H1 (cell line): ENCODE results near the gene SLC8A1. TPM values are rescaled to one million over a fixed set of nuclear protein-coding genes. Genes with fewer than 3 reads are reported as not detected.

Experiments
- CTCF ChIA-PET: fragments of 300-600 bp; sonication (Branson Sonifier 250); formaldehyde crosslinking; loops from one replicate; lab custom pipeline; 2021; ENCODE audit not compliant: partially characterized antibody; lab: Charles Lee
- POLR2A ChIA-PET: fragments of 300-600 bp; sonication (Branson Sonifier 250); formaldehyde crosslinking; loops from one replicate; lab custom pipeline; 2021; ENCODE audit warnings: inconsistent platforms; ENCODE audit not compliant: partially characterized antibody; lab: Charles Lee
- DNase-seq, 2 experiments: peaks; one replicate each; pipeline versions ENCODE4 v3.0.0 to v3.0.0-alpha.2; 2010 to 2022; ENCODE audit warnings: low spot score in 2 of 2, low read depth in 1 of 2, mixed read lengths in 1 of 2
- FAIRE-seq: peaks from 2 replicates; lab custom pipeline; 2011; peaks lifted over from hg19 to GRCh38; lab: Jason Lieb, UNC
- H2AFZ ChIP-seq: 2 replicates; pipeline ENCODE4 v1.8.1; 2012; ENCODE audit warnings: low read length, inconsistent platforms
- H2AK5ac ChIP-seq: 2 replicates; pipeline ENCODE4 v1.6.1; 2013; ENCODE audit warnings: low read depth, low read length
- H2BK120ac ChIP-seq: replicated peaks from 2 replicates; pipeline ENCODE3; 2013; ENCODE audit warnings: low read depth, low read length, inconsistent platforms
- H2BK12ac ChIP-seq: 2 replicates; pipeline ENCODE4 v1.6.1; 2013; ENCODE audit warnings: low read depth, low read length
- H2BK15ac ChIP-seq: 2 replicates; pipeline ENCODE4 v1.6.1; 2013; ENCODE audit warnings: low read length
- H2BK20ac ChIP-seq: 2 replicates; pipeline ENCODE4 v1.6.1; 2013; ENCODE audit warnings: low read length
- H2BK5ac ChIP-seq: 2 replicates; pipeline ENCODE4 v1.6.1; 2013; ENCODE audit warnings: low read depth, low read length
- H3K14ac ChIP-seq: 2 replicates; pipeline ENCODE4 v1.6.1; 2013; ENCODE audit warnings: inconsistent platforms; ENCODE audit not compliant: insufficient read length
- H3K18ac ChIP-seq: 2 replicates; pipeline ENCODE4 v1.6.1; 2013; ENCODE audit warnings: low read length; ENCODE audit errors: extremely low read depth
- H3K23ac ChIP-seq: 2 replicates; pipeline ENCODE4 v1.6.1; 2013; ENCODE audit warnings: inconsistent platforms; ENCODE audit not compliant: insufficient read length
- H3K23me2 ChIP-seq: 2 replicates; pipeline ENCODE4 v1.6.1; 2013; ENCODE audit warnings: low read depth, low read length
- H3K27ac ChIP-seq: 2 replicates; pipeline ENCODE4 v1.6.1; 2011; ENCODE audit warnings: low read depth, low read length, inconsistent platforms
- H3K27me3 ChIP-seq, 4 experiments: replicated peaks in 1 of 4; 1 replicate in 1 of 4; 2 replicates in 3 of 4; pipeline versions ENCODE4 v1.6.1 to v1.8.1; 2011 to 2013; ENCODE audit warnings: low read length in 3 of 4, mild to moderate bottlenecking in 3 of 4, inconsistent platforms in 2 of 4, mixed read lengths in 2 of 4, moderate library complexity in 1 of 4; ENCODE audit not compliant: control insufficient read depth in 3 of 4, insufficient read depth in 3 of 4; ENCODE audit errors: extremely low read depth in 1 of 4
- H3K36me3 ChIP-seq, 4 experiments: 2 replicates each; pipeline versions ENCODE4 v1.6.1 to v1.8.1; 2011 to 2013; ENCODE audit warnings: mild to moderate bottlenecking in 4 of 4, low read length in 3 of 4, moderate library complexity in 2 of 4, control low read depth in 1 of 4, inconsistent platforms in 1 of 4; ENCODE audit not compliant: insufficient read depth in 4 of 4, control insufficient read depth in 2 of 4
- H3K4ac ChIP-seq: replicated peaks from 2 replicates; pipeline ENCODE3; 2013; ENCODE audit warnings: low read length, low read depth, mixed read lengths, inconsistent platforms; ENCODE audit not compliant: insufficient read length
- H3K4me1 ChIP-seq, 4 experiments: replicated peaks in 1 of 4; 1 replicate in 1 of 4; 2 replicates in 3 of 4; pipeline versions ENCODE4 v1.6.1 to v1.8.1; 2011 to 2013; ENCODE audit warnings: low read length in 3 of 4, inconsistent platforms in 2 of 4, mixed read lengths in 1 of 4; ENCODE audit not compliant: insufficient read depth in 4 of 4, control insufficient read depth in 3 of 4
- H3K4me2 ChIP-seq, 2 experiments: 2 replicates each; pipeline versions ENCODE4 v1.6.1 to v1.8.1; 2011 to 2013; ENCODE audit warnings: low read depth in 2 of 2, low read length in 2 of 2, control low read depth in 1 of 2, inconsistent platforms in 1 of 2, mild to moderate bottlenecking in 1 of 2; ENCODE audit not compliant: insufficient read depth in 1 of 2
- H3K4me3 ChIP-seq, 4 experiments: fragments of 200-600, 300-600 bp in 1 of 4; sonication (generic), shearing (Covaris generic), sonication (Bioruptor Twin) in 1 of 4; 2 replicates each; pipeline versions ENCODE4 v1.5.1 to v1.8.1; 2011 to 2016; ENCODE audit warnings: low read length in 4 of 4, low read depth in 3 of 4, control low read depth in 2 of 4, inconsistent platforms in 2 of 4, mild to moderate bottlenecking in 2 of 4, mixed read lengths in 1 of 4, moderate library complexity in 1 of 4; ENCODE audit not compliant: insufficient read depth in 2 of 4; ENCODE audit errors: extremely low read depth in 1 of 4
- H3K56ac ChIP-seq: replicated peaks from 2 replicates; pipeline ENCODE3; 2013; ENCODE audit warnings: low read depth, mild to moderate bottlenecking, mixed read lengths, low read length, inconsistent platforms; ENCODE audit not compliant: insufficient read length
- H3K79me1 ChIP-seq: 2 replicates; pipeline ENCODE4 v1.6.1; 2013; ENCODE audit warnings: low read depth, low read length, control low read depth
- H3K79me2 ChIP-seq, 2 experiments: 2 replicates each; pipeline versions ENCODE4 v1.6.1 to v1.8.1; 2012 to 2013; ENCODE audit warnings: low read length in 2 of 2, mild to moderate bottlenecking in 2 of 2, inconsistent platforms in 1 of 2; ENCODE audit not compliant: insufficient read depth in 2 of 2, control insufficient read depth in 1 of 2
- H3K9ac ChIP-seq, 4 experiments: replicated peaks in 1 of 4; 1 replicate in 1 of 4; 2 replicates in 3 of 4; pipeline versions ENCODE4 v1.6.1 to v1.8.1; 2011 to 2013; ENCODE audit warnings: low read depth in 3 of 4, low read length in 3 of 4, control low read depth in 2 of 4, mild to moderate bottlenecking in 2 of 4, moderate library complexity in 2 of 4, inconsistent platforms in 1 of 4; ENCODE audit errors: extremely low read depth in 1 of 4
- H3K9me3 ChIP-seq, 2 experiments: 2 replicates each; pipeline versions ENCODE4 v1.6.1 to v1.8.1; 2012 to 2013; ENCODE audit warnings: mild to moderate bottlenecking in 2 of 2, moderate library complexity in 2 of 2, control low read depth in 1 of 2, inconsistent platforms in 1 of 2, low read depth in 1 of 2, low read length in 1 of 2, mixed read lengths in 1 of 2; ENCODE audit not compliant: insufficient read depth in 2 of 2
- H4K20me1 ChIP-seq, 2 experiments: replicated peaks in 1 of 2; 2 replicates each; pipeline versions ENCODE3 to v1.8.1; 2011 to 2013; ENCODE audit warnings: inconsistent platforms in 2 of 2, low read length in 2 of 2, mild to moderate bottlenecking in 1 of 2; ENCODE audit not compliant: insufficient read depth in 2 of 2, control insufficient read depth in 1 of 2
- H4K5ac ChIP-seq: 2 replicates; pipeline ENCODE4 v1.6.1; 2013; ENCODE audit warnings: low read length, low read depth, mixed read lengths, inconsistent platforms; ENCODE audit not compliant: insufficient read length
- H4K8ac ChIP-seq: 2 replicates; pipeline ENCODE4 v1.8.0; 2013; ENCODE audit warnings: mild to moderate bottlenecking, moderate library complexity, low read length, inconsistent platforms; ENCODE audit not compliant: insufficient read depth; ENCODE audit errors: extremely low read depth
- H4K91ac ChIP-seq: replicated peaks from 2 replicates; pipeline ENCODE3; 2013; ENCODE audit warnings: low read length, mixed read lengths, inconsistent platforms; ENCODE audit not compliant: insufficient read length
- ASH2L ChIP-seq: fragments of 200-600, 300-600 bp; sonication (generic); IDR thresholded peaks from one replicate; pipeline ENCODE4 v1.7.1; 2017; ENCODE audit warnings: low read length
- BRCA1 ChIP-seq: IDR thresholded peaks from 2 replicates; pipeline ENCODE4 v1.6.1; 2012; ENCODE audit warnings: low read depth, low read length, improper control_type of control experiment
- CHD1 ChIP-seq: IDR thresholded peaks from 2 replicates; pipeline ENCODE4 v1.6.1; 2012; ENCODE audit warnings: low read depth, low read length, improper control_type of control experiment
- HDAC2 ChIP-seq, 2 experiments: fragments of 300-600 bp in 1 of 2; sonication (generic) in 1 of 2; IDR thresholded peaks; 2 replicates each; pipeline ENCODE4 v1.6.1; 2011 to 2012; ENCODE audit warnings: low read depth in 2 of 2, low read length in 2 of 2, mild to moderate bottlenecking in 2 of 2, moderate library complexity in 2 of 2, borderline replicate concordance in 1 of 2, inconsistent platforms in 1 of 2
- JUN ChIP-seq: IDR thresholded peaks from 2 replicates; pipeline ENCODE4 v1.6.1; 2011; ENCODE audit warnings: low read depth, mild to moderate bottlenecking, improper control_type of control experiment, low read length
- MAFK ChIP-seq: IDR thresholded peaks from 2 replicates; pipeline ENCODE4 v1.6.1; 2012; ENCODE audit warnings: low read depth, mild to moderate bottlenecking, improper control_type of control experiment, low read length
- PHF8 ChIP-seq: fragments of 200-600 bp; sonication (generic); conservative IDR thresholded peaks from 2 replicates; pipeline ENCODE4 v1.7.1; 2012; ENCODE audit warnings: low read depth, mild to moderate bottlenecking, inconsistent platforms, low read length, moderate library complexity
- POLR2AphosphoS5 ChIP-seq: IDR thresholded peaks from 2 replicates; pipeline ENCODE4 v1.6.1; 2011; ENCODE audit warnings: low read depth, low read length
- POU5F1 ChIP-seq: IDR thresholded peaks from 2 replicates; pipeline ENCODE4 v1.6.1; 2011; ENCODE audit warnings: low read depth, mild to moderate bottlenecking, low read length, moderate library complexity
- SIX5 ChIP-seq: IDR thresholded peaks from 2 replicates; pipeline ENCODE4 v1.6.1; 2011; ENCODE audit warnings: mild to moderate bottlenecking, low read depth, low read length
- SP1 ChIP-seq: IDR thresholded peaks from 2 replicates; pipeline ENCODE4 v1.6.1; 2011; ENCODE audit warnings: low read depth, low read length
- SP2 ChIP-seq: IDR thresholded peaks from 2 replicates; pipeline ENCODE4 v1.6.1; 2012; ENCODE audit warnings: mild to moderate bottlenecking, low read length, inconsistent platforms
- TAF1 ChIP-seq: IDR thresholded peaks from 2 replicates; pipeline ENCODE4 v1.6.1; 2011; ENCODE audit warnings: mild to moderate bottlenecking, low read depth, low read length
- USF2 ChIP-seq: IDR thresholded peaks from 2 replicates; pipeline ENCODE4 v1.6.1; 2011; ENCODE audit warnings: low read length, improper control_type of control experiment
- WGBS, 2 experiments: shearing (Covaris generic) in 1 of 2; methylation state at CpG; one replicate each; pipeline versions ENCODE4 v1.1.6 to v1.1.7; 2013 to 2015; ENCODE audit warnings: low lambda C conversion rate in 2 of 2, mixed read lengths in 2 of 2, inconsistent platforms in 1 of 2, low coverage in 1 of 2, missing lambda C conversion rate in 1 of 2; ENCODE audit not compliant: insufficient replicate concordance in 2 of 2, insufficient coverage in 1 of 2, insufficient read length in 1 of 2; ENCODE audit errors: extremely low coverage in 1 of 2, missing lambda C conversion rate in 1 of 2; 5-methylcytosine and 5-hydroxymethylcytosine counted together
- polyA plus RNA-seq, 7 experiments: library from polyadenylated mRNA; depleted of rRNA in 3 of 7; stranded (reverse) in 5 of 7; unstranded in 2 of 7; fragments of >200 nt in 5 of 7; fragments of 200-250 nt in 2 of 7; gene quantifications; 1 replicate in 5 of 7; 2 replicates in 1 of 7; 4 replicates in 1 of 7; pipeline versions ENCODE4 v1.2.1 to v1.2.3, GENCODE V29; 2011 to 2013; ENCODE audit warnings: missing spikeins in 2 of 7, mixed read lengths in 2 of 7
- total RNA-seq: library from RNA; stranded (reverse); fragmentation: NEBNext Ultra II Directional; extraction: Animal tissue kit (Norgen Biotek cat#: 25700); gene quantifications from 2 replicates; pipeline ENCODE4 v1.2.1, GENCODE V29; 2021

Gene SLC8A1
- total and polyA plus RNA-seq, 2 of the 8 experiments (the other 6 are each of a cell fraction or from before 2014, with no cell fraction given) = 0.68 to 3.6 TPM

DNA sequence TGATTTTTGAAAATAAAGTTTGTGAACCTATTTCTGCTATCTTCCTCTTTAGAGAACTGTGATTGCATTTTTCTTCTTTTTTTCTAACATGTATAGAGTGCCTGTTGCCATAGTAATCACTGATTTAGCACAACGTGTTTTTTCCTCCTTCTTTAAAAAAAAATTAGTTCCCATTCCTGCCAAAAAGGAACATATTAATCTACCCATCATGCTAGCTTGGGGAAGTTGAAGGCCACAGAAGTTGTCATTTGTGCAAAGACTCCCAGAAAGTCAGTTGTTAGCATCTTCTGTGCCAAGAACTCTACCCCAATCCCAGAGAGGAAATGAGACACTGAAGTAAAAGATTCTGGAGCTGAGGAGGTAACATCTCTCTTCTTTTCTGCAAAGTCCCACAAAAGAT, 57.3 kb downstream of the SLC8A1 start:
- Histone ChIP-seq H2AFZ (no peak overlapping the region), H2BK15ac (no peak overlapping the region), H3K27ac (no peak overlapping the region), H3K18ac (no peak overlapping the region), H3K9ac (no peak overlapping the region), H4K20me1 (no peaks in the 10 kb centered on the region), H3K56ac (no peak overlapping the region), H2BK20ac (no peak overlapping the region), H3K27me3 (no peaks in the 10 kb centered on the region), H2BK12ac (no peak overlapping the region), H3K79me2 (no peaks in the 10 kb centered on the region), H2BK120ac (no peak overlapping the region), H3K4me3 (no peak overlapping the region), H4K8ac (no peak overlapping the region), H3K4me1 (no peaks in the 10 kb centered on the region), H3K23ac (no peak overlapping the region), H3K36me3 (no peaks in the 10 kb centered on the region), H2BK5ac (no peak overlapping the region), H2AK5ac (no peak overlapping the region), H4K91ac (no peak overlapping the region), H3K79me1 (no peaks in the 10 kb centered on the region), H3K23me2 (no peaks in the 10 kb centered on the region), H3K9me3 (no peaks in the 10 kb centered on the region), H3K4me2 (no peak overlapping the region), H3K4ac (no peak overlapping the region), H4K5ac (no peak overlapping the region), H3K14ac (no peak overlapping the region)
- DNase-seq = no peak
- no peak for FAIRE-seq
- WGBS, 2 experiments = 83% methylated on average over 1 of the region's 1 CpG; no CpG with 5 or more reads in 1 of the 2 experiments
- CTCF ChIA-PET = interaction anchor here (1.1 kb wide), 1 partner anchor 76 kb away, joined by 3 read pairs; no protein-coding TSS in a partner anchor
- POLR2A ChIA-PET = no interaction called here
- TF ChIP-seq SIX5 = no peak
- TF ChIP-seq CHD1 = no peak
- TF ChIP-seq POLR2AphosphoS5 = no peak
- no peak for TF ChIP-seq PHF8
- TF ChIP-seq JUN = no peak
- TF ChIP-seq HDAC2 (IDR thresholded peaks at IDR 0.05; ENCODE audit: borderline replicate concordance in 1 of 2, low read depth in 2 of 2, low read length in 2 of 2) = no peak
- TF ChIP-seq POU5F1 = no peak
- TF ChIP-seq MAFK = no peak
- no peak for TF ChIP-seq SP1
- TF ChIP-seq ASH2L = no peak
- TF ChIP-seq BRCA1 = no peak
- no peak for TF ChIP-seq SP2
- no peak for TF ChIP-seq USF2
- no peak for TF ChIP-seq TAF1
